ENCODE measurements around the gene SPATA25. TPM values are rescaled to one million over a fixed set of nuclear protein-coding genes. Genes with fewer than 3 reads are reported as not detected.
"Not testable (repeated sequence)": the region's sequence is repeated elsewhere in the genome, so short reads cannot be mapped to it uniquely, and the experiment has no call there.

Gene SPATA25
- polyA plus RNA-seq, 1 donor from 2014 or later: 5.1 TPM

- H4K20me1 ChIP-seq (ENCODE audit: insufficient read depth): no peaks in the 10 kb centered on the region
- peaks cover 21% of the 10 kb centered on the region for H3K79me2 ChIP-seq (replicated peaks; ENCODE audit: insufficient read depth, low read length)
- peak overlapping the region; percentile 57 for H3K4me2 ChIP-seq (ENCODE audit: low read length)
- H3K36me3 ChIP-seq (ENCODE audit: insufficient read depth, low read length): no peaks in the 10 kb centered on the region
- no peaks in the 10 kb centered on the region for H3K27me3 ChIP-seq (ENCODE audit: insufficient read depth, low read depth, low read length)
- no peaks in the 10 kb centered on the region for H3K9me2 ChIP-seq (ENCODE audit: insufficient read depth, low read length)
- no peaks in the 10 kb centered on the region for H3F3A ChIP-seq (ENCODE audit: insufficient read depth, low read length, poor library complexity, severe bottlenecking)
- peak overlapping the region; percentile 100 for H3K9ac ChIP-seq (ENCODE audit: low read length)
- H3K4me3 ChIP-seq (ENCODE audit: low read length): peak overlapping the region; percentile 93
- H3K9me3 ChIP-seq (ENCODE audit: low read length): no peaks in the 10 kb centered on the region
- peak overlapping the region; percentile 91 for H2AFZ ChIP-seq (ENCODE audit: low read depth, low read length)
- no peak for TF ChIP-seq EP300 (conservative IDR thresholded peaks at IDR 0.05; ENCODE audit: poor library complexity, severe bottlenecking)
- TF ChIP-seq, protein P1, sequence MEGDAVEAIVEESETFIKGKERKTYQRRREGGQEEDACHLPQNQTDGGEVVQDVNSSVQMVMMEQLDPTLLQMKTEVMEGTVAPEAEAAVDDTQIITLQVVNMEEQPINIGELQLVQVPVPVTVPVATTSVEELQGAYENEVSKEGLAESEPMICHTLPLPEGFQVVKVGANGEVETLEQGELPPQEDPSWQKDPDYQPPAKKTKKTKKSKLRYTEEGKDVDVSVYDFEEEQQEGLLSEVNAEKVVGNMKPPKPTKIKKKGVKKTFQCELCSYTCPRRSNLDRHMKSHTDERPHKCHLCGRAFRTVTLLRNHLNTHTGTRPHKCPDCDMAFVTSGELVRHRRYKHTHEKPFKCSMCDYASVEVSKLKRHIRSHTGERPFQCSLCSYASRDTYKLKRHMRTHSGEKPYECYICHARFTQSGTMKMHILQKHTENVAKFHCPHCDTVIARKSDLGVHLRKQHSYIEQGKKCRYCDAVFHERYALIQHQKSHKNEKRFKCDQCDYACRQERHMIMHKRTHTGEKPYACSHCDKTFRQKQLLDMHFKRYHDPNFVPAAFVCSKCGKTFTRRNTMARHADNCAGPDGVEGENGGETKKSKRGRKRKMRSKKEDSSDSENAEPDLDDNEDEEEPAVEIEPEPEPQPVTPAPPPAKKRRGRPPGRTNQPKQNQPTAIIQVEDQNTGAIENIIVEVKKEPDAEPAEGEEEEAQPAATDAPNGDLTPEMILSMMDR (IDR thresholded peaks at IDR 0.05; ENCODE audit: poor library complexity, severe bottlenecking): peak; percentile 67
- TF ChIP-seq, protein P2, sequence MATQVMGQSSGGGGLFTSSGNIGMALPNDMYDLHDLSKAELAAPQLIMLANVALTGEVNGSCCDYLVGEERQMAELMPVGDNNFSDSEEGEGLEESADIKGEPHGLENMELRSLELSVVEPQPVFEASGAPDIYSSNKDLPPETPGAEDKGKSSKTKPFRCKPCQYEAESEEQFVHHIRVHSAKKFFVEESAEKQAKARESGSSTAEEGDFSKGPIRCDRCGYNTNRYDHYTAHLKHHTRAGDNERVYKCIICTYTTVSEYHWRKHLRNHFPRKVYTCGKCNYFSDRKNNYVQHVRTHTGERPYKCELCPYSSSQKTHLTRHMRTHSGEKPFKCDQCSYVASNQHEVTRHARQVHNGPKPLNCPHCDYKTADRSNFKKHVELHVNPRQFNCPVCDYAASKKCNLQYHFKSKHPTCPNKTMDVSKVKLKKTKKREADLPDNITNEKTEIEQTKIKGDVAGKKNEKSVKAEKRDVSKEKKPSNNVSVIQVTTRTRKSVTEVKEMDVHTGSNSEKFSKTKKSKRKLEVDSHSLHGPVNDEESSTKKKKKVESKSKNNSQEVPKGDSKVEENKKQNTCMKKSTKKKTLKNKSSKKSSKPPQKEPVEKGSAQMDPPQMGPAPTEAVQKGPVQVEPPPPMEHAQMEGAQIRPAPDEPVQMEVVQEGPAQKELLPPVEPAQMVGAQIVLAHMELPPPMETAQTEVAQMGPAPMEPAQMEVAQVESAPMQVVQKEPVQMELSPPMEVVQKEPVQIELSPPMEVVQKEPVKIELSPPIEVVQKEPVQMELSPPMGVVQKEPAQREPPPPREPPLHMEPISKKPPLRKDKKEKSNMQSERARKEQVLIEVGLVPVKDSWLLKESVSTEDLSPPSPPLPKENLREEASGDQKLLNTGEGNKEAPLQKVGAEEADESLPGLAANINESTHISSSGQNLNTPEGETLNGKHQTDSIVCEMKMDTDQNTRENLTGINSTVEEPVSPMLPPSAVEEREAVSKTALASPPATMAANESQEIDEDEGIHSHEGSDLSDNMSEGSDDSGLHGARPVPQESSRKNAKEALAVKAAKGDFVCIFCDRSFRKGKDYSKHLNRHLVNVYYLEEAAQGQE (IDR thresholded peaks at IDR 0.05; ENCODE audit: borderline replicate concordance): no peak
- no peak for TF ChIP-seq RAD21 (conservative IDR thresholded peaks at IDR 0.05)
- no peak for TF ChIP-seq POLR2AphosphoS5 (IDR thresholded peaks at IDR 0.05)
- TF ChIP-seq SMC3 (conservative IDR thresholded peaks at IDR 0.05; ENCODE audit: poor library complexity): peak; percentile 49
- peak overlapping the region; percentile 100 for H3K27ac ChIP-seq (ENCODE audit: low read length)
These were observed 46.0 kb upstream of the SPATA25 start for GRCh38 chr20:45933266-45934045.

GRCh38 chr20:45931680-45932079, 44.3 kb upstream of the SPATA25 start:
- H3K9me2 ChIP-seq (ENCODE audit: insufficient read depth, low read length); H3K27me3 ChIP-seq (ENCODE audit: insufficient read depth, low read depth, low read length); H2AFZ ChIP-seq (ENCODE audit: low read depth, low read length); H3K9ac ChIP-seq (ENCODE audit: low read length); H3K4me3 ChIP-seq (ENCODE audit: low read length); H3K9me3 ChIP-seq (ENCODE audit: low read length); H3F3A ChIP-seq (ENCODE audit: insufficient read depth, low read length, poor library complexity, severe bottlenecking); H3K27ac ChIP-seq (ENCODE audit: low read length); H3K36me3 ChIP-seq (ENCODE audit: insufficient read depth, low read length); H3K4me2 ChIP-seq (ENCODE audit: low read length); H4K20me1 ChIP-seq (ENCODE audit: insufficient read depth): not testable (repeated sequence)
- peaks cover 18% of the 10 kb centered on the region for H3K79me2 ChIP-seq (replicated peaks; ENCODE audit: insufficient read depth, low read length)

DNA sequence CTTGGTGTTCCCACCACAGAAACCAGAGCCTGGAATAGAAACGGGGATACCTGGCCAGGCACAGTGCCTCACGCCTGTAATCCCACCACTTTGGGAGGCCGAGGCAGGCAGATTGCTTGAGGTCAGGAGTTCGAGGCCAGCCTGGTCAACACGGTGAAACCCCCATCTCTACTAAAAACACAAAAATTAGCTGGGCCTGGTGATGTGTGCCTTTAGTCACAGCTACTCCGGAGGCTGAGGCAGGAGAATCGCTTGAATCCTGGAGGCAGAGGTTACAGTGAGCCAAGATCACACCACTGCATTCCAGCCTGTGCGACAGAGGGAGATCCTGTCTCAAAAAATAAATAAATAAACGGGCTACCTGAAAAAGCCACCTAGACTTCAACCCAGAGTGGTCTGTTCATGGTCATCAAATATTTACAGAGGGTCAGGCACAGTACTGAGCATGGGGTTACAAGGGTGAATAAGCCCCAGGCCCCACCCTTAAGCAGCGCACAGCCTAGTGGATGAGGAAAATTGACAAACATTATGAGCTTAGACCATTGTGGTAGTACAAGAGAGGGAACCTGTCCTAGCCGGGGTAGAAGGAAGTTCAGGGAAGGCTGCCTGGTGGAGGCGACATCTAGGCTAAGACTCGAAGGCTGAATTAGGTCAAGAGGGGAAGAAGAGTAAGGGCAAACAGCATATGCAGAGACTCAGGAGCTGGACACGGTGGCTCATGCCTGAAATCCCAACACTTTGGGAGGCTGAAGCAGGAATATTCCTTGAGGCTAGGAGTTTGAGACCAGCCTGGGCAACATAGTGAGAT, 39.9 kb upstream of the SPATA25 start:
- H3F3A ChIP-seq (ENCODE audit: insufficient read depth, low read length, poor library complexity, severe bottlenecking): no peaks in the 10 kb centered on the region
- H3K9me2 ChIP-seq (ENCODE audit: insufficient read depth, low read length): no peaks in the 10 kb centered on the region
- no peaks in the 10 kb centered on the region for H3K79me2 ChIP-seq (replicated peaks; ENCODE audit: insufficient read depth, low read length)
- no peaks in the 10 kb centered on the region for H3K36me3 ChIP-seq (ENCODE audit: insufficient read depth, low read length)
- no peak overlapping the region for H3K4me2 ChIP-seq (ENCODE audit: low read length)
- no peak overlapping the region for H3K27ac ChIP-seq (ENCODE audit: low read length)
- H2AFZ ChIP-seq (ENCODE audit: low read depth, low read length): no peak overlapping the region
- H4K20me1 ChIP-seq (ENCODE audit: insufficient read depth): no peaks in the 10 kb centered on the region
- H3K27me3 ChIP-seq (ENCODE audit: insufficient read depth, low read depth, low read length): no peaks in the 10 kb centered on the region
- H3K9ac ChIP-seq (ENCODE audit: low read length): no peak overlapping the region
- H3K9me3 ChIP-seq (ENCODE audit: low read length): no peaks in the 10 kb centered on the region
- H3K4me3 ChIP-seq (ENCODE audit: low read length): no peak overlapping the region
- TF ChIP-seq POLR2AphosphoS5 (IDR thresholded peaks at IDR 0.05) (no peak), TAF1 (IDR thresholded peaks at IDR 0.05; ENCODE audit: low read depth) (no peak), EZH2 (IDR thresholded peaks at IDR 0.05; ENCODE audit: borderline replicate concordance, insufficient read depth, low read length, poor library complexity, severe bottlenecking) (no peak), EP300 (conservative IDR thresholded peaks at IDR 0.05; ENCODE audit: poor library complexity, severe bottlenecking) (no peak)
- TF ChIP-seq, protein P1 (IDR thresholded peaks at IDR 0.05; ENCODE audit: poor library complexity, severe bottlenecking): no peak
- TF ChIP-seq, protein P2 (IDR thresholded peaks at IDR 0.05; ENCODE audit: borderline replicate concordance): no peak

Data from neural cell (in vitro differentiated cells).